ENCODE data around the gene MEIS3.
"Not testable (repeated sequence)": the region's sequence is repeated elsewhere in the genome, so short reads cannot be mapped to it uniquely, and the experiment has no call there.

The MEIS3 gene

GRCh38 chr19:47384533-47384932, 34.8 kb downstream of the MEIS3 start:
- not testable (repeated sequence) for DNase-seq (ENCODE audit: low spot score)

DNA sequence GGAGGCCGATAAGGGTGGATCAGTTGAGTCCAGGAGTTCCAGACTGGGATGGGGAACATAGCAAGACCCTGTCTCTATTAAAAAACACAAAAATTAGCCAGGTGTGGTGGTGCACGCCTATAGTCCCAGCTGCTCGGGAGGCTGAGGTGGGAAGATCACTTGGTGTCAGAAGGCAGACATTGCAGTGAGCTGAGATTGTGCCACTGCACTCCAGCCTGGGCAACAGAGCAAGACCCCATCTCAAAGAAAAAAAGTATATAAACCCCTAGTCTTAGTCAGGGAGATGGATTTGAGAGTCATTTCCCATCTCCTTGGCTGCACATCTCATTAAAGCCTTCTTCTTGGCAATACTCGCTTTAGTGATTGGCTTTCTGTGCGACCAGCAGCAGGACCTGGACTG, 35.4 kb downstream of the MEIS3 start:
- not testable (repeated sequence) for DNase-seq (ENCODE audit: low spot score)

DNA sequence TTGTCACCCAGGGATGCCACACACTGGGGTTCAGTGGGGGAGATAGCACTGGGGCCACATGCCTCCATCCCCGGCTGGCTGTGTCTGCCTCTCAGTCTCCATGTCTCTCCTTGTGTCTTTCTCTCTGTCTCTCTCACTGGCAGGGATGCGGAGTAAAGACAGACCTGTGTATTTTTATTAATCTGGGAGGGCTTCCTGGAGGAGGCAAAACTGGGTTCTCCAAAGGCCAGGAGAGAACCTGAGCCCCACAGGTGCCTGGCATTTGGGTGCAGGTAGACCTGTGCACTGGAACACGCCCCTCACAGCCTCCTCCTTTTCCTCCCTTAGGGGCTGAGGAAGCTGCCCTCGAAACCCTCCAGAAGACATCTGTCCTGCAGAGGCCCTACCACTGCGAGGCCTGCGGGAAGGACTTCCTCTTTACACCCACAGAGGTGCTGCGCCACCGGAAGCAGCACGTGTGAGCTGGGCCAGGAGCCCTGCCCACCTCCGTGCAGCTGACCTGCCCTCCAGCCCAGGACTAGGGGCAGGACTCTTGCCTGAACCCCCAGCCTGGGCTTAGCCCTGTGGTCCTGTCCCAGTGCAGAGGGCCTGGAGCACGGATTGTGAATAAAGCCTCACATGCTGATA, 37.6 kb downstream of the MEIS3 start:
- DNase-seq (ENCODE audit: low spot score), result no peak

DNA sequence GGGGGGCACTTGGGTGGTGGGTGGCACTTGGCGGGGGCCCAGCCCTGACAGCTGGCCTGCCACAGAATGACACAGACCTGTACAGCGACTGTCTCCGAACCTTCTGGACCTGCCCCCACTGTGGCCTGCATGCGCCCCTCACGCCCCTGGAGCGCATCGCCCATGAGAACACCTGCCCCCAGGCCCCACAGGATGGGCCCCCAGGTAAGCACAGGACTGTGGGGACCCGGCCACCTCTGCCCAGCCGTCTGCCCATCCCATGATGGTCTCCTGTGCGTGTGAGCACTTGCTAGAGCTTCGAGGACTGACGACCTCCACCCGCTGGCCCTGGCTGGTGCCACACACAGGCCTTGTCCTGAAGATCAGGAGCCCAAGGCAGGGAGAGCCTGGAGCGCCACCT, 38.2 kb downstream of the MEIS3 start:
- no peak for DNase-seq (ENCODE audit: low spot score)

DNA sequence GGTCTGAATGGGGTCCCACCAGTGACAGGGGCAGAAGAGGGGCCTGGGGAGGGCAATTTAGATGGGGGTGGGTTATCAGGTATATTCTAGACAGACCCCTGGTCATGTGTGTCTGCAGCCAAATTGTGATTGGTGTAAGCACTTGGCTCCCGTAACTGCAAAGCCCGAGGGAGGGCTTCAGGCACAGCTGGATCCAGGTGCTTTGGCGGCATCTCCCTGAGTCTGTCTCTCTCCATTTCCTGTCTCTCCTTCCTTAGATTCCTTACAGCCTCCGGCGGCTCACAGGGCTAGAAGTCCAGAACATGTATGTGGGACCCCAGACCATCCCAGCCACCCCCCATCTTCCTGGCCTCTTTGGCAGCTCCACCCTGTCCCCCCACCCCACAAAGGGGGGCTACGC, 38.8 kb downstream of the MEIS3 start:
- DNase-seq (ENCODE audit: low spot score), result no peak

DNA sequence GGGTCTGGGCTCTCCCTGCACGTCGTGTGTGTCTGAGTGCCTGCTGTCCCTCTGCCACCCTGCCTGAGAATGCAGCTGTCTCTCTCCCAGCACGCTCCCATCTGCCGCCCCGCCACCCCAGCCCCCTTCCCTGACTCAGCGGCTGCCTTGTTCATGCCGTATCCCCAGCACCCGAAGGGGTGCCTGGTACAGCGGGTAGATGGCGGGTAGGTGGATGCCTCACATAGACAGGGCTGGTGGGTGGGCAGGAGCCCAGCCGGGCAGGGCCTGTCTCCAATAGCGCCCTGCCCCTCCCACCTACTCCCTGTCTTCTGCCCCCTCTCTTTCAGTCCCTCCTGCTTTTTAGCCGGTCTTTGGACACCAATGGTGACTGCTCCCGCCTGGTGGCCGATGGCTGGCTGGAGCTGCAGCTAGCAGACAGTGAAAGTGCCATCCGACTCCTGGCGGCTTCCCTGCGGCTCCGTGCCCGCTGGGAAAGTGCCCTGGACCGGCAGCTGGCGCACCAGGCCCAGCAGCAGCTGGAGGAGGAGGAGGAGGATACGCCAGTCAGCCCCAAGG, 39.9 kb downstream of the MEIS3 start:
- DNase-seq (ENCODE audit: low spot score), result no peak

DNA sequence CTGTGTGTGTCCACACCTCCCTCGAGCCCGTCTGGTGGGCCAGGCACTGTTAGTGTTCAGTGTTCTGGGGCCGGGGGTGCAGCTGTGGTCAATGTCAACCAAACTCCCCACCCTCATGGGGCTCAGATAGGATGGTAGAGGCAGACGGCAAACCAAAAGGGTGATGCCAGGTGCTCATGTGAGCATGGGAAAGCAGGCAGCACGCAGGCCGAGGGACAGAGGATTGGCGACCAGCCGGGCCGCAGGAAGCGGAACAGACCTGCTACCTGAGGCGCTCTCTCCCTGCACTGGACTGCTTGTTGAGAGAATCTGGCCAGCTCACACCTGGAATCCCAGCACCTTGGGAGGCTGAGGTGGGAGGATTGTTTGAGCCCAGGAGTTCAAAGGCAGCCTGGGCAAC, 41.1 kb downstream of the MEIS3 start:
- no peak for DNase-seq (ENCODE audit: low spot score)

DNA sequence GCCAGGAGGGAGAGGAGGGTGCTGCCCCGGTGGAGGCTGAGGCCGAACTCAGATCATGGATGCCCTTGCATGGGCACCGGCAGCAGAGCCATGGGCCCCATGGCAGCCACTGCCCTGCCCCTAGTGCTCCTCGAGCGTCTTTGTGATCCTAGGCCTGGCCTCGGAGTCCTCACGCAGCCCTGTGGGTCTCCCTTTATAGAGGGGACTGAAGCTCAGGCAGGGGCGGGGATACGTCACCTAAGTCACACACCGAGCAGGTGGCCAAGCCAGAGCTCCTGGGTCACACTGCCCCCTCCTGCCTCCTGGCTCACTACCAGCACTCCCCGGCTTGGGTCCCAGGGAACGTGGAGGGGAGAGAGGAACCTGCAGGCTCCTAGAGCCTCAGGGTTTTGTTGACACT, 41.5 kb downstream of the MEIS3 start:
- no peak for DNase-seq (ENCODE audit: low spot score)

GRCh38 chr19:47377208-47377701, 42.1 kb downstream of the MEIS3 start:
- DNase-seq (ENCODE audit: low spot score), result no peak

- no peak for DNase-seq (ENCODE audit: low spot score)
Measured at GRCh38 chr19:47376589-47377144, 42.7 kb downstream of the MEIS3 start.

GRCh38 chr19:47375694-47376588, 43.4 kb downstream of the MEIS3 start:
- DNase-seq (ENCODE audit: low spot score), result no peak

DNA sequence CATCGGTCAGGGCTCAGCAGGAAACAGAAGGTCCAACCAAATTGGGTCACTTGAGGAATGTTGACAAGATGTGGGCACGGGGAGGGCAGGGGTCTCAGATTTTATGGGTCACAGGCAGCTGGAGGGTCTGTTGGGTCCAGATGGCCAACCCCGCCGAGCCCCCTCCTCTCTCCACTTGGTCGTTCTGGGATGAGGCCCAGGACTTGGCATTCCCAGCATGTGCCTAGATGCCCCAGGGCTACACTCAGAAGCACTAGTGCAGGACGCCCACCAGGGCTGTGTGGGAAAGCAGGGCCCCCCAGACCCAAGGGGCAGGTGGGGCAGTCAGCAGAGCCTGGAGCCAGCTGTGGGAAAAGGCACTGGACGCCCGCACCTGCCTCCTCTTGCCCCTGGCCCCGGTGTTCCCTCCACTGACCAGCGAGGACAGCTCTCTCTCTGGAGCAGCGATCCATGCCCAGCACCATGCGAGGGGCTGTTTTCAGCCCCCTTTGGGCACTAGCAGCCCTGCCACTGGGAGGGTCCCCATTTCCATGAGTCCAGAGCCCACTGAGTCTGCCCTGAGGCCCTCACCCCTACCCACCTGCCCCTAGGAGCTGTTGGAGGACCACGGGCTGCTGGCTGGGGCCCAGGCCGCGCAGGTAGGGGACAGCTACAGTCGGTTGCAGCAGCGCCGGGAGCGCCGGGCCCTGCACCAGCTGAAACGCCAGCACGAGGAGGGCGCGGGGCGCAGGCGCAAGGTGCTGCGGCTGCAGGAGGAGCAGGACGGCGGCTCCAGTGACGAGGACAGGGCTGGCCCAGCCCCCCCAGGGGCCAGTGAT, 44.2 kb downstream of the MEIS3 start:
- DNase-seq (ENCODE audit: low spot score), result no peak

- no peak for DNase-seq (ENCODE audit: low spot score)
Measured at GRCh38 chr19:47373246-47374240, 45.8 kb downstream of the MEIS3 start.

DNA sequence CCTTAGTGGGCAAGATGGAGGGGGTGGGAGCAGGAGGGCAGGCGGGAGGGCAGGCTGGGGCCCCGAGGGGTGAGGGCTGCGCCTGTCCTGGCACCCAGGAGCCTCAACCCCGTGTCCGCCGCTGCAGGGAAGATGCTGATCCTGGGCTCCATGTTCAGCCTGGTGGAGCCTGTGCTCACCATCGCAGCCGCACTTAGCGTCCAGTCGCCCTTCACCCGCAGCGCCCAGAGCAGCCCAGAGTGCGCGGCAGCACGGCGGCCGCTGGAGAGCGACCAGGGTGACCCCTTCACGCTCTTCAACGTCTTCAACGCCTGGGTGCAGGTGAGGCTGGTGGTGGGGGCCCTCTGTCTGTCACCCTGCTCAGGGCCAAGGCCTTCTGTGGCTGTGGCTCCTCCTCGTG, 46.7 kb downstream of the MEIS3 start:
- no peak for DNase-seq (ENCODE audit: low spot score)

- DNase-seq (ENCODE audit: low spot score), result no peak
Measured at GRCh38 chr19:47371261-47371660, 48.1 kb downstream of the MEIS3 start.

DNA sequence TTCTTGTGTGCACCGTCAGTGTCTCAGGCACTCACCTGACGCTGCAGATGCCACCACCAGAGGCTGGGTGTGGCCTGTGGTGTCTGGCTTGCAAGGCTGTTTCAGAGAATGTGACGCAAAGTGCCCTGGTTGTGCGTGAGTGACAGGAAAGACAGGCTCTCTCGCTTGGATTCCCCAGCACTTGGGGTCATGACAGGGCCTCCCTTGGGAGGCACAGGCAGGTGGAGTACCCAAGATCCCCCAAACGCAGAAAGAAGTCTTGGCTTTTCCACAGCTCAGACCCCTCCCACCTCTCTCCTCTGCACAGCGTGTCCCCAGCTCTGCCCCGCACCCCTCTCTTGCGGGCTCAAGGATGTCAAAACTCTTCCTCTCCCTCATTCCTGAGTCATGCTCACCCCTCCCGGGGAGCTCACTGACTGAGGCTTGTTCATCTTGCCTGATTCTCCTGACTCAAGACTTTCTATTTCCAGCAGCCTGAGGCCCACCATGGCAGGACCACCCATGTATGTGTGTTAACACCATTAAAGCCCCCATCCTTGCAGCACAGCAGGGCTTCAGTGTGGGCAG, 49.2 kb downstream of the MEIS3 start:
- DNase-seq (ENCODE audit: low spot score), result no peak

- not testable (repeated sequence) for DNase-seq (ENCODE audit: low spot score)
Measured at GRCh38 chr19:47365455-47365854, 53.9 kb downstream of the MEIS3 start.

DNA sequence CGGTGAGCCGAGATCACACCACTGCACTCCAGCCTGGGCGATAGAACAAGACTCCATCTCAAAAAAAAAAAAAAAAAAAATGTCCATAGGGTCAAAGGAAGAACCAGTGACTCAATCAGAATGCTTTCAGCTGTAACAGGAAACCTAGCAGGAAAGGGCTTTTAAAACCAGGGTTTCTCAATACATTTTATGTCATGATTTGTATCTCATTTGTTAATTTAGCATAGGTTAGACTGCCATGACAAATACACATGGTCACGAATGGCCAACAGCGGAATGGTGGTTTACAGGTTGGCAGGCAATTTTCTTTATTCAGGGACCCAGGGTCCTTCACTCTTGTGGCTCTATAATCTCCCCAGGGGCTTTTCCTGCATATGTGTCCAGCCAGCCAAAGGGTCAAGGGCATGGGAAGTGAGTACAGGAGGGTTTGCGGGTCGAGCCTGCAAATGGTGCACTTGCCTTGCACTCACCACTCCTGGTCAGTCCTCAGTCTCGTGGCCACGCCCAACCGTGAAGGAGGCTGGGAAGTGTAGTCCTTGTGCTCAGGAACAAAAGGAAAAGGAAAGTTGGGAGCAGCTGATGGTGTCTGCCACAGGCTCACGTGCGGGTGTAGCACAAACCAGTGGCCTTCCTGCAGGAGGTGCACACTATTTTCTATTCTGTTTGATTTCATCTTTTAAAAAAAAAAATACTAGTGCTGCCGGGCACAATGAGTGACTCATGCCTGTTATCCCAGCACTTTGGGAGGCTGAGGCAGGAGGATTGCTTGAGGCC, 55.4 kb downstream of the MEIS3 start:
- no peak for DNase-seq (ENCODE audit: low spot score)

DNA sequence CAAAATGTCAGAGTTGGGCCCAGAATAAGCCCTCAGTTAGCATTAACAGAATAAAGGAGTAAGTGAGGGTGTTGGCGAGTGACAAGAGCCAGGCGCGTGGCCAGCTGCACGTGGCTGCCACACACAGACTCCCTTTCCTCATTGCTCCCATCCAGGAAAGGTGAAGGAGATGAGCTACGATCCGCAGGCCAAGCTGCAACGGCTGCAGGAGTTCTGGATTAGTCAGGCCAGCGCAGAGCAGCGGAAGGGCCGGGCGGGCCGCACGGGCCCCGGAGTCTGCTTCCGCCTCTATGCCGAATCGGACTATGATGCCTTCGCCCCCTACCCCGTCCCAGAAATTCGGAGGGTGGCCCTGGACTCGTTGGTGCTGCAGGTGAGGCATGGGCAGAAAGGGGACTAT, 57.0 kb downstream of the MEIS3 start:
- no peak for DNase-seq (ENCODE audit: low spot score)

DNA sequence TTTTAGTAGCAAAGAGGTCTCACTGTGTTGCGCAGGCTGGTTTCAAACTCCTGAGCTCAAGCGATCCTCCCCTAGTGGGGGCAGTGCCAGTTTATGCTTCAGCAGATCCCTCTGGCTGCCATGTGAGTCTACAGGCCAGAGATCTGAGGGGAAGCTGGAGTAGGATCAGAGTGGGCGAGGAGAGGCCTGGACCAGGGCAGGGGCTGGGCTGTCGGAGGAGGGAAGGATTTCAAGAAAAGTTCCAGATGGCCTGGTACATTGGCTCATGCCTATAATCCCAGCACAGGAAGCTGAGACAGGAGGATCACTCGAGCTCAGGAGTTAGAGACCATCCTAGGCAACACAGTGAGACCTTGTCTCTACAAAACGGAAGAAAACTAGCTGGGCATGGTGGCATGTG, 60.4 kb downstream of the MEIS3 start:
- DNase-seq (ENCODE audit: low spot score), result no peak
